HG03159 (cell line): Measurements from ENCODE around the gene PDK2.
"Not testable (repeated sequence)": the region's sequence is repeated elsewhere in the genome, so short reads cannot be mapped to it uniquely, and the experiment has no call there.

Experiments used
- ATAC-seq: cut with Tn5 transposase; IDR thresholded peaks from one replicate; pipeline ENCODE4 v1.9.1; 2021; ENCODE audit warnings: mild to moderate bottlenecking, moderate library complexity; ENCODE audit not compliant: unreplicated experiment

The PDK2 gene

GRCh38 chr17:50058296-50058953 lies 36.7 kb upstream of the PDK2 start:
- ATAC-seq: no peak

DNA sequence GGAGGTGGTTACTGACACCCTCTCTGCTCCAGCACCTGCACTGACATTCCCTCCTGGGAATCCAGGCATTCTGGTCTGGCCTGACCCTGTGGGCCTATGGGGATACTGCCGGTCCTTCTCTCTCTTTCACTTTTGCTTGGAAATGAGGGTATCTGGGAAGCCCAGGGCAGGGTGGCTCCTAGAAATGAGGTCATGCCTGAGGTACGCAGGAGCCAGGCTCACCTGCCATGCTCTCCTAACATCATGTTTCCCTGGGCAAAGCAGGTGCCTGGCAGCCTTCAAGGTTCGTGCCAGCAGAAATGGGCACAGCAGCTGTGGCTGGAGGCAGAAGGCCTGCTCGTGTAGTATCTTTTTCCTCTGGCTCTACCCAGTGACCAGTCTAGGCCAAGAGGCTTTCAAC lies 35.9 kb upstream of the PDK2 start:
- no peak for ATAC-seq

GRCh38 chr17:50059759-50060273 lies 35.3 kb upstream of the PDK2 start:
- no peak for ATAC-seq

- ATAC-seq: no peak
Observed at GRCh38 chr17:50060951-50061712, 34.0 kb upstream of the PDK2 start.

DNA sequence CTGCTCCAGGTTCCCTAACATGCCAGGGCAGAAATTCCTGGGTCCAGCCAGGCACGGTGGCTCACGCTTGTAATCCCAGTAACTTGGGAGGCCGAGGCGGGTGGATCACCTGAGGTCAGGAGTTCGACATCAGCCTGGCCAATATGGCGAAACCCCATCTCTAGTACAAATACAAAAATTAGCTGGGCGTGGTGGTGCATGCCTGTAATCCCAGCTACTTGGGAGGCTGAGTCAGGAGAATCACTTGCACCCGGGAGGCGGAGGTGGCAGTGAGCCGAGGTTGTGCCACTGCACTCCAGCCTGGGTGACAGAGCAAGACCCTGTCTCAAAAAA lies 33.5 kb upstream of the PDK2 start:
- not testable (repeated sequence) for ATAC-seq

DNA sequence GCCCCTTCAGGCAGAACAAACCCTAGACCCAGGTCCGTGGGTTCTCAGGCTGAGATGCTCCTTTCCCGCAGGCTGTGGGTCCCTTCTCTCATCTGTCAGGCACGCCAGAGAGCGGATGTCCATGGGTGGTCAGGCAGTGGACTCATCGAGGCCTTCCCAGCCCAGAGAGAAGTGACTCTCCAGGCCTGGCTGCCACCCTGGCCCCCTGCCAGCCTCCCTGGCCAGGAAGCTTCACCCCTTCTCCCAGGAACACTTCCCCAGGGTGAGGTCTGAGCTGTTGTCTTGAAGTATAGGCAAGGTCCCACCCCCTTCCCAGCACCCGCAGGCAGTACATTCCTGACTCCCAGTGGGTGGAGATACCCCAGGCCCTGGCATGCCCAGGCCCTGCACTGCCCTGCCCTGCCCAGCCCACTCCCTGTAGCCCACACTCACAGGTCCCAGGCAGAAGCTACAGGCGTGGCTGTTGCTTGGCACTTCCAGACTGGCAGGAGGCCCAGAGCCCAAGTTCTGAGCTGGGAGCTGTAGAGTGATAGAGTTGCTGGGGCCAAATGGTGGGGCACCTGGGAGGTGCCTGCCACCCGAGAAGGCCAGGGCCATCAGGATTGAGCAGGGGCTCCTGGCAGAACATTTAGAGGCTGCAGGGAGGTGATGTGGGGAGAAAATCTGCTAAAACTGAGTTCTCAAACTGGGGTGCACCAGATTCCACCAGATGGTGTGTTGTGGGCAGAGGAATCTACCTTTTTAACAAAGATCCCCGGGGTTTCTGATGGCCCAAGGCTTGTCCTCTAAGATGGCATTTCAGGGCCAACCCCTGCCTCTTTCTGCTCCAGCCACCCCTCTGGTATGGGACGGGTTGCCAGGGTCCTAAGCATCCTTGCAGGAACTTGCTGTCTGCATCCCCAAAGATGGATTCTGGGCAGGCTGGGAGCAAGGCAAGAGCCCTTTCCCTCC lies 32.6 kb upstream of the PDK2 start:
- no peak for ATAC-seq

DNA sequence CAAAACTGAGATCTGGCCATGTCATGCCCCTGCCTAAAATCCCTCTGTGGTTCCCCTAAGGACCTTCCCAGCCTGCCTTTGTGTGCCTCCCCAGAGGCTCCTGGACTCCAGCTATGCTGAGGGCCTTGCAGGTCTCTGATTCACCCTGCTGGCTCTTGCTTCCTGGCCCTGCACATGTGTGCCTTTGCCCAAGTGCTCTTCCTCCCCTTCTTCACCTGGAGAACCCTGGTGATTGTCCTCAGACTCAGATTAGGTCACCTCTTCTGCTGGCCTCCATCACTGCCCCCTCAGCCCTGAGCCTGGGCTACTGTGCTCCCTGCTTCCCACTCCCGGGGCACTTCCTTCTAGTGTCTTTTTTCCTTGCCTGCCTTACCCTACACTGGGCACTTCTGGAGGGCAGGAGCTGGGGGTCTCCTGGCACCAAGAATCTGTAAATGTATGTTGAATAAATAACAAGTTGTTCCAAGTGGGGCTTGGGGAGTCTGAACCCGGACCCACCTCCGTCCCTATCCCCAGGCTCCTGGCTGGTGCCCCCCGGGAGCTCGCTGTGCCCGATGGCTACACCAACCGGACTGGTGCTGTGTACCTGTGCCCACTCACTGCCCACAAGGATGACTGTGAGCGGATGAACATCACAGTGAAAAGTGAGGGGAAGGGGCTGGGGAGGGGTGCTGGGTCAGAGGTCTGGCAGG lies 31.4 kb upstream of the PDK2 start:
- no peak for ATAC-seq

- no peak for ATAC-seq
Observed at GRCh38 chr17:50064253-50065001, 30.7 kb upstream of the PDK2 start.

GRCh38 chr17:50065056-50065455 lies 30.1 kb upstream of the PDK2 start:
- ATAC-seq: no peak

- no peak for ATAC-seq
Observed at GRCh38 chr17:50066995-50067394, 28.2 kb upstream of the PDK2 start.

GRCh38 chr17:50067996-50068395 lies 27.2 kb upstream of the PDK2 start:
- ATAC-seq: no peak

GRCh38 chr17:50070908-50071680 lies 24.1 kb upstream of the PDK2 start:
- ATAC-seq: no peak

DNA sequence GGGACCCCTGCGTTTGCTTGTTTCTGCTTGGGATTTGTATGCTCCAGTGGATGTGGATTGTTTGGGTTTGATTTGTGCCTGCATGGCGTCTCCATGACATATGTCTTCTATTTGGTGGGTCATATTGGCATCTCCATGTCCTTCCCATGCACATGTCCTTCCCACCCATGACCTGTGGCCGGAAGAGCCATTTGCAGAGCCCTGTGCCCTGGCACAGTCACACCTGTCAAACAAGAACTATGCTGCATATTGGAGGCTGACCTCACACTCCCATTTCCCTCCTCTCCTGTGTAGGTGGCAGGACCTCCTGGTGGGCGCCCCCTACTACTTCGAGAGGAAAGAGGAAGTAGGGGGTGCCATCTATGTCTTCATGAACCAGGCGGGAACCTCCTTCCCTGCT lies 23.5 kb upstream of the PDK2 start:
- ATAC-seq: no peak

- no peak for ATAC-seq
Observed at GRCh38 chr17:50072130-50072529, 23.0 kb upstream of the PDK2 start.

- no peak for ATAC-seq
Observed at GRCh38 chr17:50072925-50073324, 22.2 kb upstream of the PDK2 start.

GRCh38 chr17:50074227-50074626 lies 20.9 kb upstream of the PDK2 start:
- no peak for ATAC-seq

DNA sequence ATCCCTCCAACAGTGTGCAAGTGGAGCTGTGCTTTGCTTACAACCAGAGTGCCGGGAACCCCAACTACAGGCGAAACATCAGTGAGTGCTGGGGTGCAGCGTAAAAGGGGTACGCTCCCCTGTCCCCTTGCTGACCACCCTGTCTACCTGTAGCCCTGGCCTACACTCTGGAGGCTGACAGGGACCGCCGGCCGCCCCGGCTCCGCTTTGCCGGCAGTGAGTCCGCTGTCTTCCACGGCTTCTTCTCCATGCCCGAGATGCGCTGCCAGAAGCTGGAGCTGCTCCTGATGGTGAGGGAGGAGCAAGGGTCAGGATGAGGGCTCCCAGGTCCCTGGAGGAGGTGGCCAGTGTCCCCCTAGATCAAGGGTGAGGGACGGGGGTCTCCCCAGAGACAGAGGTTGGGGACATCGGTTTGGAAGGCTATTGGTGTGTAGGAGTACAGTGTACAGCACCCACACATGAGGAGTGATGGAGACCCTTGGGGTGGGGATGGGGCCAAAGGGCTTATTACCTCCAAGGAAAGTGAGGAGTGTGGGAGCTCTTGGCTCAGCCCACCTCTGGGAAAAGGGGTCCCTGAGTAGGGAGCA lies 19.6 kb upstream of the PDK2 start:
- ATAC-seq: no peak

DNA sequence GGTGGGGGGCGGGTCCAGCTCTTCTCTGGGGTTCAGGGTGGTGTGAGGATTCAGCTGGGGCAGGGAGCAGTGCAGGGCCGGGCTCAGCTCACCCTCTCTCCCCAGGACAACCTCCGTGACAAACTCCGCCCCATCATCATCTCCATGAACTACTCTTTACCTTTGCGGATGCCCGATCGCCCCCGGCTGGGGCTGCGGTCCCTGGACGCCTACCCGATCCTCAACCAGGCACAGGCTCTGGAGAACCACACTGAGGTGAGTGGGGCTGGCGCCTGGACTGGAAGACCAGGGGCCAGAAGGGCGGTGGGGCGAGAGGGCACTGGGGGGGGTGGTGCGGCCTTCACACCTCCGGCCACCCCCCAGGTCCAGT lies 18.9 kb upstream of the PDK2 start:
- ATAC-seq: no peak

GRCh38 chr17:50076591-50077235 lies 18.4 kb upstream of the PDK2 start:
- no peak for ATAC-seq
